Gastroesophageal sphincter (tissue), 4 donors: Measurements from ENCODE around the gene NOS1. TPM values are rescaled to one million over a fixed set of nuclear protein-coding genes. Genes with fewer than 3 reads are reported as not detected.

Experiments
- ATAC-seq: fragments of 150-250 bp; one replicate; pipeline ENCODE4 v1.9.1; 2016; ENCODE audit warnings: mild to moderate bottlenecking, moderate library complexity
- H3K27ac ChIP-seq, 4 donors: fragments of 200-600 bp; sonication (generic) in 3 of 4; 1 replicate in 3 of 4; 2 replicates in 1 of 4; pipeline ENCODE4 v1.5.1; 2016 to 2019
- H3K27me3 ChIP-seq: fragments of 200-600 bp; sonication (generic); one replicate; pipeline ENCODE4 v1.5.1; 2019
- H3K36me3 ChIP-seq, 2 donors: fragments of 200-600 bp; sonication (generic); one replicate each; pipeline ENCODE4 v1.5.1; 2019; ENCODE audit warnings: control low read depth in 1 of 2
- H3K4me1 ChIP-seq, 3 donors: fragments of 200-600 bp; sonication (generic); 1 replicate in 2 of 3; 2 replicates in 1 of 3; pipeline ENCODE4 v1.5.1; 2016 to 2019; ENCODE audit warnings: control low read depth in 2 of 3
- H3K4me3 ChIP-seq, 2 donors: fragments of 200-600 bp; sonication (generic); one replicate each; pipeline ENCODE4 v1.5.1; 2019; ENCODE audit warnings: mild to moderate bottlenecking in 1 of 2, moderate library complexity in 1 of 2
- H3K9me3 ChIP-seq, 3 donors: fragments of 200-600 bp; sonication (generic); one replicate each; pipeline ENCODE4 v1.5.1; 2017 to 2019; ENCODE audit warnings: control low read depth in 2 of 3
- CTCF ChIP-seq, 4 experiments: fragments of 200-600 bp in 2 of 4; fragments of 450-650 bp in 2 of 4; sonication (generic) in 1 of 4; IDR thresholded peaks; one replicate each; pipeline ENCODE4 v1.5.1; 2017 to 2019; ENCODE audit warnings: antibody characterized with exemption in 4 of 4, mild to moderate bottlenecking in 2 of 4, moderate library complexity in 2 of 4
- EP300 ChIP-seq: sonication (generic); formaldehyde crosslinking; IDR thresholded peaks from one replicate; pipeline ENCODE4 v1.6.1; 2017; ENCODE audit warnings: antibody characterized with exemption, mild to moderate bottlenecking
- POLR2A ChIP-seq, 2 donors: fragments of 450-650 bp; IDR thresholded peaks; one replicate each; pipeline ENCODE4 v1.6.1; 2017; ENCODE audit warnings: antibody characterized with exemption in 2 of 2, mild to moderate bottlenecking in 2 of 2, moderate library complexity in 1 of 2
- POLR2AphosphoS5 ChIP-seq: sonication (generic); formaldehyde crosslinking; IDR thresholded peaks from one replicate; pipeline ENCODE4 v1.6.1; 2017; ENCODE audit warnings: antibody characterized with exemption
- WGBS, 2 donors: methylation state at CpG; one replicate each; pipeline ENCODE4 v1.1.5; 2018; ENCODE audit warnings: low coverage in 1 of 2; 5-methylcytosine and 5-hydroxymethylcytosine counted together
- total RNA-seq, 4 donors: library from RNA; depleted of rRNA; stranded (reverse); fragments of >200 nt; gene quantifications; one replicate each; pipeline ENCODE4 v1.1.0, GENCODE V29; 2016

Gene NOS1
- total RNA-seq, 4 donors from 2014 or later = 0.62 to 1.8 (median 1.4) TPM

- peaks cover 14% of the 10 kb centered on the region for H3K27me3 ChIP-seq
- no peaks in the 10 kb centered on the region for H3K4me1 ChIP-seq
- peaks cover 0 to 12% (median 0%) of the 10 kb centered on the region in 3 donors for H3K9me3 ChIP-seq
- WGBS, 2 donors = no CpG with 5 or more reads among the region's 1 CpG
- H3K27ac ChIP-seq = no peak overlapping the region
- no peak overlapping the region for H3K4me3 ChIP-seq
- no peak for TF ChIP-seq POLR2A (IDR thresholded peaks at IDR 0.05)
- TF ChIP-seq POLR2AphosphoS5 = no peak
- no peak for TF ChIP-seq EP300
- TF ChIP-seq CTCF (IDR thresholded peaks at IDR 0.05) = no peak
- ATAC-seq = no peak
- no peaks in the 10 kb centered on the region for H3K36me3 ChIP-seq
Measured at GRCh38 chr12:117394491-117394890, 33.1 kb upstream of the NOS1 start.

GRCh38 chr12:117393656-117394055 is 32.2 kb upstream of the NOS1 start:
- ATAC-seq = no peak
- no peak for TF ChIP-seq CTCF (IDR thresholded peaks at IDR 0.05)
- 71 to 84% methylated on average over 7 of the region's 7 CpGs for WGBS, 2 donors

GRCh38 chr12:117390866-117391265 is 29.4 kb upstream of the NOS1 start:
- WGBS, 2 donors = 100% methylated on average over 1 of the region's 5 CpGs
- Histone ChIP-seq H3K4me3 (no peak overlapping the region), H3K27me3 (peaks cover 23% of the 10 kb centered on the region), H3K27ac (no peak overlapping the region), H3K9me3 (no peaks in the 10 kb centered on the region), H3K36me3 (no peaks in the 10 kb centered on the region), H3K4me1 (no peaks in the 10 kb centered on the region)
- ATAC-seq = no peak
- TF ChIP-seq CTCF (IDR thresholded peaks at IDR 0.05) = no peak
- TF ChIP-seq POLR2AphosphoS5 = no peak
- no peak for TF ChIP-seq POLR2A (IDR thresholded peaks at IDR 0.05)
- TF ChIP-seq EP300 = no peak

More at GRCh38 chr12:117393656-117394055, 32.2 kb upstream of the NOS1 start:
- H3K27ac ChIP-seq = no peak overlapping the region
- peaks cover 20% of the 10 kb centered on the region for H3K27me3 ChIP-seq
- no peaks in the 10 kb centered on the region for H3K4me1 ChIP-seq
- H3K9me3 ChIP-seq = peaks cover 0 to 12% (median 0%) of the 10 kb centered on the region in 3 donors
- no peaks in the 10 kb centered on the region for H3K36me3 ChIP-seq
- H3K4me3 ChIP-seq = no peak overlapping the region

GRCh38 chr12:117388951-117389446 is 27.6 kb upstream of the NOS1 start:
- TF ChIP-seq POLR2A (IDR thresholded peaks at IDR 0.05) (no peak), EP300 (no peak), POLR2AphosphoS5 (no peak), CTCF (IDR thresholded peaks at IDR 0.05) (no peak)
- Histone ChIP-seq H3K27me3 (peaks cover 35% of the 10 kb centered on the region), H3K27ac (no peak overlapping the region), H3K9me3 (no peaks in the 10 kb centered on the region), H3K36me3 (no peaks in the 10 kb centered on the region), H3K4me3 (no peak overlapping the region), H3K4me1 (no peaks in the 10 kb centered on the region)
- 92% methylated on average over 3 of the region's 9 CpGs; no CpG with 5 or more reads in 1 of the 2 donors for WGBS, 2 donors
- no peak for ATAC-seq

GRCh38 chr12:117387832-117388231 is 26.4 kb upstream of the NOS1 start:
- Histone ChIP-seq H3K4me1 (no peaks in the 10 kb centered on the region), H3K9me3 (no peaks in the 10 kb centered on the region), H3K36me3 (no peaks in the 10 kb centered on the region), H3K4me3 (no peak overlapping the region), H3K27ac (no peak overlapping the region), H3K27me3 (peaks cover 41% of the 10 kb centered on the region)
- TF ChIP-seq CTCF (IDR thresholded peaks at IDR 0.05) (no peak), POLR2AphosphoS5 (no peak), POLR2A (IDR thresholded peaks at IDR 0.05) (no peak), EP300 (no peak)
- WGBS, 2 donors = 61% methylated on average over 6 of the region's 8 CpGs; no CpG with 5 or more reads in 1 of the 2 donors
- ATAC-seq = no peak
